Right forelimb (tissue), 1 donor: ENCODE data around the gene PTPRD.

Source experiments
- DNase-seq: peaks from one replicate; pipeline ENCODE4 v3.0.0-alpha.2; 2018

PTPRD gene

DNA sequence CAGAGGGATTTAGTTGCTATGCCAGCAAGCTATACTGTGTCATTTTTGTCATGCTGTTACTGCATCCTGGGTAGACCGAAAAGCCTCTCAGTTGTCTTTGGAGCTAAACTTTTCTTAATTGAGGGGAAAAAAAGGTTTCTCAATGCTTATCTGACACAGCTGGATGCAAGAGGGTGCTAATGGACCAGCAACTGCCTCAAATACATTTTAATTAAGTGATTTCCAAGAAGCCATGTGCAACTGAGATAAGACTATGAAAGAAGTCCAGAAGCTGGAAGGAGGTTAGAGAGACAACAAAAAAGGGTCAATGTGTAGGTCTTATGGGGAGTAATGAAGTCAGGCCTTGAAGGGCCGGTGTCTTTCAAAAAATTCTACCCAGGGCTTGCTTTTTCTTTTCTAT, 2347.5 kb downstream of the PTPRD start:
- no peak for DNase-seq
